IMR-90 (cell line): ENCODE results near the gene ASB3. TPM values are rescaled to one million over a fixed set of nuclear protein-coding genes. Genes with fewer than 3 reads are reported as not detected.

ENCODE experiments used
- ATAC-seq: fragments of 200-7000 bp; cut with Tn5 transposase; 2 replicates; pipeline ENCODE4 v1.9.1; 2020; ENCODE audit warnings: low read depth, mild to moderate bottlenecking, moderate library complexity
- BruUV-seq: library from RNA; stranded (reverse); fragments of 400-500 nt; replicated peaks from 2 replicates; lab custom pipeline; 2021; lab: Mats Ljungman, UMichigan
- CTCF ChIA-PET: fragments of 300-600 bp; formaldehyde crosslinking; extraction: SDS; loops from one replicate; lab custom pipeline; 2021; ENCODE audit warnings: antibody characterized with exemption; lab: Yijun Ruan, JAX
- POLR2A ChIA-PET: fragments of 300-600 bp; sonication (Branson Sonifier 250); formaldehyde crosslinking; loops from one replicate; lab custom pipeline; 2022; ENCODE audit warnings: antibody characterized with exemption; ENCODE audit not compliant: unreplicated experiment; lab: Charles Lee
- DNase-seq: peaks from one replicate; pipeline ENCODE4 v3.0.0; 2013
- H2AFZ ChIP-seq: replicated peaks from 2 replicates; pipeline ENCODE3; 2013; ENCODE audit warnings: low read length, mild to moderate bottlenecking; ENCODE audit not compliant: poor library complexity
- H2AK5ac ChIP-seq: 2 replicates; pipeline ENCODE4 v1.6.1; 2013; ENCODE audit warnings: low read depth, low read length, inconsistent platforms
- H2AK9ac ChIP-seq: replicated peaks from 2 replicates; pipeline ENCODE3; 2013; ENCODE audit warnings: mild to moderate bottlenecking, low read depth, low read length, moderate library complexity; ENCODE audit not compliant: poor library complexity
- H2BK120ac ChIP-seq: 2 replicates; pipeline ENCODE4 v1.6.1; 2013; ENCODE audit warnings: low read depth, low read length, inconsistent platforms
- H2BK15ac ChIP-seq: 3 replicates; pipeline ENCODE4 v1.6.1; 2013; ENCODE audit warnings: low read depth, low read length, inconsistent platforms
- H2BK20ac ChIP-seq: 2 replicates; pipeline ENCODE4 v1.6.1; 2013; ENCODE audit warnings: low read depth, mild to moderate bottlenecking, inconsistent platforms, low read length, moderate library complexity
- H2BK5ac ChIP-seq: 2 replicates; pipeline ENCODE4 v1.6.1; 2013; ENCODE audit warnings: mild to moderate bottlenecking, low read depth, low read length, inconsistent platforms; ENCODE audit not compliant: poor library complexity, severe bottlenecking
- H3K14ac ChIP-seq: replicated peaks from 2 replicates; pipeline ENCODE4 v1.6.1; 2013; ENCODE audit warnings: low read depth, low read length, inconsistent platforms
- H3K18ac ChIP-seq: 2 replicates; pipeline ENCODE4 v1.6.1; 2013; ENCODE audit warnings: low read depth, low read length, control low read depth
- H3K23ac ChIP-seq: 2 replicates; pipeline ENCODE4 v1.6.1; 2013; ENCODE audit warnings: low read depth, low read length, inconsistent platforms
- H3K27ac ChIP-seq: 2 replicates; pipeline ENCODE4 v1.5.1; 2013; ENCODE audit warnings: mild to moderate bottlenecking, control low read depth, low read length; ENCODE audit not compliant: insufficient read depth
- H3K27me3 ChIP-seq: 2 replicates; pipeline ENCODE4 v1.6.1; 2013; ENCODE audit warnings: low read length; ENCODE audit not compliant: control insufficient read depth, insufficient read depth
- H3K36me3 ChIP-seq: 2 replicates; pipeline ENCODE4 v1.6.1; 2013; ENCODE audit warnings: low read length, mixed read lengths; ENCODE audit not compliant: control insufficient read depth, insufficient read depth
- H3K4ac ChIP-seq: 2 replicates; pipeline ENCODE4 v1.6.1; 2013; ENCODE audit warnings: low read depth, low read length, inconsistent platforms
- H3K4me1 ChIP-seq: 2 replicates; pipeline ENCODE4 v1.6.1; 2013; ENCODE audit warnings: low read length, mixed read lengths; ENCODE audit not compliant: control insufficient read depth, insufficient read depth
- H3K4me2 ChIP-seq: 2 replicates; pipeline ENCODE4 v1.6.1; 2013; ENCODE audit warnings: low read depth, mild to moderate bottlenecking, control low read depth, low read length, moderate library complexity
- H3K4me3 ChIP-seq: 2 replicates; pipeline ENCODE4 v1.5.1; 2013; ENCODE audit warnings: low read depth, mild to moderate bottlenecking, control low read depth, low read length, moderate library complexity; ENCODE audit not compliant: insufficient read depth
- H3K56ac ChIP-seq: 2 replicates; pipeline ENCODE4 v1.6.1; 2013; ENCODE audit warnings: low read length, inconsistent platforms; ENCODE audit not compliant: insufficient read depth; ENCODE audit errors: extremely low read depth
- H3K79me1 ChIP-seq, 2 experiments: 2 replicates each; pipeline ENCODE4 v1.6.1; 2013; ENCODE audit warnings: low read length in 2 of 2, inconsistent platforms in 1 of 2, low read depth in 1 of 2
- H3K9ac ChIP-seq: 2 replicates; pipeline ENCODE4 v1.6.1; 2013; ENCODE audit warnings: low read depth, low read length, control low read depth
- H3K9me1 ChIP-seq: 2 replicates; pipeline ENCODE4 v1.6.1; 2013; ENCODE audit warnings: low read length, inconsistent platforms; ENCODE audit not compliant: insufficient read depth
- H3K9me3 ChIP-seq: 2 replicates; pipeline ENCODE4 v1.6.1; 2013; ENCODE audit warnings: low read length; ENCODE audit not compliant: control insufficient read depth, insufficient read depth
- H4K20me1 ChIP-seq: 2 replicates; pipeline ENCODE4 v1.6.1; 2013; ENCODE audit warnings: low read length, inconsistent platforms; ENCODE audit not compliant: insufficient read depth
- H4K5ac ChIP-seq: 2 replicates; pipeline ENCODE4 v1.6.1; 2013; ENCODE audit warnings: mild to moderate bottlenecking, low read depth, low read length, control low read depth
- H4K8ac ChIP-seq, 2 experiments: 2 replicates each; pipeline ENCODE4 v1.6.1; 2013; ENCODE audit warnings: low read depth in 2 of 2, low read length in 2 of 2, control low read depth in 1 of 2, inconsistent platforms in 1 of 2
- H4K91ac ChIP-seq: 2 replicates; pipeline ENCODE4 v1.6.1; 2013; ENCODE audit warnings: low read depth, low read length, inconsistent platforms; ENCODE audit not compliant: insufficient read depth
- FOS ChIP-seq: fragments of 150-350 bp; IDR thresholded peaks from 2 replicates; pipeline ENCODE4 v1.6.1; 2016; ENCODE audit warnings: low read depth, low read length
- MAFK ChIP-seq: IDR thresholded peaks from 2 replicates; pipeline ENCODE4 v1.6.1; 2012; ENCODE audit warnings: low read depth, low read length, improper control_type of control experiment
- WGBS, 2 experiments: methylation state at CpG; one replicate each; pipeline versions ENCODE4 v1.1.5 to v1.1.7; 2013; ENCODE audit warnings: missing lambda C conversion rate in 2 of 2; ENCODE audit not compliant: insufficient read length in 1 of 2; ENCODE audit errors: extremely low coverage in 2 of 2; 5-methylcytosine and 5-hydroxymethylcytosine counted together
- dilution Hi-C: fragments of 300-500 bp; cut with HindIII; formaldehyde crosslinking; loops from one replicate; pipeline ENCODE4 v1.14.3; 2018; ENCODE audit warnings: low sequenced_read_pairs; ENCODE audit not compliant: unreplicated experiment
- in situ Hi-C: fragments of 300-500 bp; cut with MboI; formaldehyde crosslinking; loops from 3 replicates; pipeline ENCODE4 v1.14.3; 2019; ENCODE audit warnings: low sequenced_read_pairs, inconsistent platforms, mixed read lengths
- intact Hi-C: fragments of 100-400 bp; cut with micrococcal nuclease; formaldehyde crosslinking; loops from 2 replicates; pipeline ENCODE4 v1.10.0; 2022
- polyA plus RNA-seq, 3 experiments: library from polyadenylated mRNA; depleted of rRNA; stranded (reverse); fragments of >200 nt; gene quantifications; 2 replicates each; pipeline ENCODE4 v1.2.3, GENCODE V29; 2012; ENCODE audit warnings: low replicate concordance in 1 of 3
- total RNA-seq: library from RNA; depleted of rRNA; stranded (reverse); fragments of >200 nt; gene quantifications from 2 replicates; pipeline ENCODE4 v1.2.3, GENCODE V29; 2012

ASB3 gene
- total and polyA plus RNA-seq, 2 of the 4 experiments (the other 2 are of a cell fraction) = 19.2 to 36.2 TPM

- in situ Hi-C loops = no loop called here
- H3K9me3 ChIP-seq = no peaks in the 10 kb centered on the region
- H2BK120ac ChIP-seq = no peak overlapping the region
- H3K23ac ChIP-seq = no peak overlapping the region
- no peak overlapping the region for H3K14ac ChIP-seq
- no peak overlapping the region for H3K4me2 ChIP-seq
- intact Hi-C loops = no loop called here
- H2AFZ ChIP-seq = no peak overlapping the region
- H4K91ac ChIP-seq = no peak overlapping the region
- H3K27ac ChIP-seq = no peak overlapping the region
- H3K4me3 ChIP-seq = no peak overlapping the region
- no peaks in the 10 kb centered on the region for H3K4me1 ChIP-seq
- BruUV-seq = no TSS peak
- no peaks in the 10 kb centered on the region for H3K27me3 ChIP-seq
- peaks cover 4% of the 10 kb centered on the region for H3K36me3 ChIP-seq
- no CpG with 5 or more reads among the region's 1 CpG for WGBS, 2 experiments
- H2BK15ac ChIP-seq = no peak overlapping the region
- dilution Hi-C loops = no loop called here
- H4K5ac ChIP-seq = no peak overlapping the region
- H3K79me1 ChIP-seq = peaks cover 8% of the 10 kb centered on the region in 2 experiments; a peak in 2 of 4 replicates
- no peak overlapping the region for H2BK20ac ChIP-seq
- H4K20me1 ChIP-seq = no peaks in the 10 kb centered on the region
- H3K9me1 ChIP-seq = no peaks in the 10 kb centered on the region
- no peak overlapping the region for H3K56ac ChIP-seq
- no peak overlapping the region for H4K8ac ChIP-seq
- H3K18ac ChIP-seq = no peak overlapping the region
- no peak overlapping the region for H2AK5ac ChIP-seq
- TF ChIP-seq FOS = no peak
- TF ChIP-seq MAFK = peak; percentile 27; the same call in 1 of the 2 replicates
- ChIA-PET CTCF (interaction anchor here (1.0 kb wide), 1 partner anchor 306 kb away, joined by 3 read pairs; no protein-coding TSS in a partner anchor), POLR2A (no interaction called here)
- no peak overlapping the region for H3K9ac ChIP-seq
- DNase-seq (no peak), ATAC-seq (no peak)
- no peak overlapping the region for H3K4ac ChIP-seq
- no peak overlapping the region for H2BK5ac ChIP-seq
- H2AK9ac ChIP-seq = no peak overlapping the region
These were observed 57.5 kb downstream of the ASB3 start for GRCh38 chr2:53729143-53729762.
